Measurements from ENCODE around the gene HOXB9. TPM values are rescaled to one million over a fixed set of nuclear protein-coding genes. Genes with fewer than 3 reads are reported as not detected.

The HOXB9 gene
- total and polyA plus RNA-seq, 10 of the 15 experiments (the other 5 are each of a cell fraction or from before 2014, with no cell fraction given) = 0.01 to 0.49 (median 0.09) TPM; not detected in 5

DNA sequence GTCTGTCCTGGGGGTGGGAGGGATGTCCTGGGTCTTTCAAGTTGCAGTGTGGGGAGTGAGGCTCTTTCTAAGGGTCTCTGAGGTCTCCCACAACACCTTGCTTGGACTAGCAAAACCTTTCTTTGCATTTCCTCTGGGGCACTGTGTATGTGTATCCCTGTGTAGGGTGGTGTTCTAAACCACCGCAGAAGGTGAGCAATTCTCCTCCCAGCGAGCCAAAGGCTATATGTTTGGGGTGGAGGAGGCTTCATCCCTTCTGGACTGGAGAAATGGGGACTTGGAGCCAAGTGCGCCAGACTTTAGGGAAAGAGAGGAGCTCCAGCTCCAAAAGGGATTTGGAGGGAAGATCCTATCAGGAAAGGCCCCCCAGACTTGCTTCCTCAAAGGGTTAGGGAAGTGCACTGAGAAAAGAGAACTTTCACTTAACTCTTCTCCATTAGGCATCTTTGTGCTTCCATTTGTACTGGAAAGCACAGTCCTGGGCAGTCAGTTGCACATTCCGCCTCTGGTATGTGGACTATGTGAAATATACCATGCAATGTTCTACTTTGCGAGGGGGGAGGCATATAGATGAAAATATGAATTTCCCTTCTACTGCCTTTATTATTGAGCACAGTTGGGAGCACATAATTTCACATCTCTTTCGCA, 18.9 kb upstream of the HOXB9 start (continued):
- TF ChIP-seq, protein P1, sequence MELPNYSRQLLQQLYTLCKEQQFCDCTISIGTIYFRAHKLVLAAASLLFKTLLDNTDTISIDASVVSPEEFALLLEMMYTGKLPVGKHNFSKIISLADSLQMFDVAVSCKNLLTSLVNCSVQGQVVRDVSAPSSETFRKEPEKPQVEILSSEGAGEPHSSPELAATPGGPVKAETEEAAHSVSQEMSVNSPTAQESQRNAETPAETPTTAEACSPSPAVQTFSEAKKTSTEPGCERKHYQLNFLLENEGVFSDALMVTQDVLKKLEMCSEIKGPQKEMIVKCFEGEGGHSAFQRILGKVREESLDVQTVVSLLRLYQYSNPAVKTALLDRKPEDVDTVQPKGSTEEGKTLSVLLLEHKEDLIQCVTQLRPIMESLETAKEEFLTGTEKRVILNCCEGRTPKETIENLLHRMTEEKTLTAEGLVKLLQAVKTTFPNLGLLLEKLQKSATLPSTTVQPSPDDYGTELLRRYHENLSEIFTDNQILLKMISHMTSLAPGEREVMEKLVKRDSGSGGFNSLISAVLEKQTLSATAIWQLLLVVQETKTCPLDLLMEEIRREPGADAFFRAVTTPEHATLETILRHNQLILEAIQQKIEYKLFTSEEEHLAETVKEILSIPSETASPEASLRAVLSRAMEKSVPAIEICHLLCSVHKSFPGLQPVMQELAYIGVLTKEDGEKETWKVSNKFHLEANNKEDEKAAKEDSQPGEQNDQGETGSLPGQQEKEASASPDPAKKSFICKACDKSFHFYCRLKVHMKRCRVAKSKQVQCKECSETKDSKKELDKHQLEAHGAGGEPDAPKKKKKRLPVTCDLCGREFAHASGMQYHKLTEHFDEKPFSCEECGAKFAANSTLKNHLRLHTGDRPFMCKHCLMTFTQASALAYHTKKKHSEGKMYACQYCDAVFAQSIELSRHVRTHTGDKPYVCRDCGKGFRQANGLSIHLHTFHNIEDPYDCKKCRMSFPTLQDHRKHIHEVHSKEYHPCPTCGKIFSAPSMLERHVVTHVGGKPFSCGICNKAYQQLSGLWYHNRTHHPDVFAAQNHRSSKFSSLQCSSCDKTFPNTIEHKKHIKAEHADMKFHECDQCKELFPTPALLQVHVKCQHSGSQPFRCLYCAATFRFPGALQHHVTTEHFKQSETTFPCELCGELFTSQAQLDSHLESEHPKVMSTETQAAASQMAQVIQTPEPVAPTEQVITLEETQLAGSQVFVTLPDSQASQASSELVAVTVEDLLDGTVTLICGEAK (IDR thresholded peaks at IDR 0.05; ENCODE audit: borderline replicate concordance) = no peak
- TF ChIP-seq TCF3 (IDR thresholded peaks at IDR 0.05; ENCODE audit: borderline replicate concordance, insufficient read depth, low read depth, low read length) (no peak), NR2C1 (IDR thresholded peaks at IDR 0.05) (no peak), RB1 (IDR thresholded peaks at IDR 0.05; ENCODE audit: borderline replicate concordance) (no peak)

DNA sequence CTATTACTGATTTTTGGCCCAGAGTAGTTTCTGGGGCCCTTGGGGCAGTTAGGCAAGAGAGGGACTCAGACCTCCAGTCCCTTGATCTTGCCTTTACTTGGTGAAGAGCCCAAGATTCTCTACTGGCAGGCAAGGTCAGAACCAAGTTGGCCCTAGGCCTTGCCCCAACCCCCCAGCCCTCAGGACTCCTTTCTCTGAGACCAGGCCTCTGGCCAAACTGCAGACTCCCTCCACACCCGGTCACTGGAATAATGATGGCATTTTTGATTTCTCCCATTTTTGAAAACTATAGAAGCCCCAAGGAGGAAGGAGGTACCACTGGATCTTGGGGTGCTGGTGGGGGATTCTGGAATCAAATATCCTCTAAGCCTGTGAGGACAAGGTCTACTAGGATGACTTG, 18.0 kb upstream of the HOXB9 start:
- intact Hi-C loops (cut with micrococcal nuclease; ENCODE audit: unreplicated experiment) (no loop called here), in situ Hi-C loops (cut with MboI) (no loop called here)
- FAIRE-seq = no peak
- Histone ChIP-seq H2AFZ (ENCODE audit: control insufficient read depth, low read depth, low read length) (no peak overlapping the region), H3K4me3 (no peak overlapping the region), H3K36me3 (ENCODE audit: control insufficient read depth in 2 of 2, insufficient read depth in 2 of 2, low read length in 1 of 2) (no peaks in the 10 kb centered on the region), H4K20me1 (ENCODE audit: control insufficient read depth, insufficient read depth) (no peaks in the 10 kb centered on the region), H3K4me1 (ENCODE audit: control insufficient read depth, insufficient read depth, low read length) (peaks cover 7% of the 10 kb centered on the region), H3K4me2 (ENCODE audit: control insufficient read depth, insufficient read depth) (no peak overlapping the region), H3K9ac (ENCODE audit: control insufficient read depth, insufficient read depth, low read length) (no peak overlapping the region), H3K9me3 (replicated peaks; ENCODE audit: control insufficient read depth, insufficient read depth, low read length) (no peaks in the 10 kb centered on the region), H3K79me2 (ENCODE audit: control insufficient read depth, insufficient read depth, low read length) (no peaks in the 10 kb centered on the region), H3K27ac (ENCODE audit: control insufficient read depth, insufficient read depth) (no peak overlapping the region), H3K27me3 (replicated peaks in 1 of 2; ENCODE audit: control insufficient read depth in 2 of 2, insufficient read depth in 2 of 2, low read length in 1 of 2) (peaks cover 9 to 19% of the 10 kb centered on the region in 2 experiments)
- TF ChIP-seq RB1 (IDR thresholded peaks at IDR 0.05; ENCODE audit: borderline replicate concordance) (no peak), HDAC6 (IDR thresholded peaks at IDR 0.05; ENCODE audit: unreplicated experiment) (no peak)
- ATAC-seq = no peak
- BruUV-seq (replicated peaks) = no TSS peak
- 60% methylated on average over 1 of the region's 1 CpG for WGBS (ENCODE audit: insufficient coverage, insufficient replicate concordance, low lambda C conversion rate, missing lambda C conversion rate)
- POLR2A ChIA-PET = no interaction called here
- no peak for DNase-seq (ENCODE audit: low read depth, low spot score)
- SMC1A ChIA-PET (ENCODE audit: uncharacterized antibody, unreplicated experiment) = no interaction called here
- CTCF ChIA-PET = interaction anchor here (0.6 to 1.0 kb wide), 4 partner anchors 8 to 241 kb away, joined by 3 to 5 read pairs (median 4); no protein-coding TSS in a partner anchor
- RAD21 ChIA-PET (ENCODE audit: unreplicated experiment) = no interaction called here
